H1 (cell line): ENCODE data around the gene RYK. TPM values are rescaled to one million over a fixed set of nuclear protein-coding genes. Genes with fewer than 3 reads are reported as not detected.

Experiments used
- CTBP2 ChIP-seq: IDR thresholded peaks from 2 replicates; pipeline ENCODE4 v1.7.0; 2011; ENCODE audit warnings: borderline replicate concordance, mild to moderate bottlenecking, moderate library complexity, mixed read lengths, low read length; ENCODE audit not compliant: insufficient read depth, insufficient read length
- EP300 ChIP-seq, 2 experiments: IDR thresholded peaks; 1 replicate in 1 of 2; 2 replicates in 1 of 2; pipeline ENCODE4 v1.6.1; 2011 to 2012; ENCODE audit warnings: low read depth in 2 of 2, low read length in 2 of 2, mild to moderate bottlenecking in 2 of 2, borderline replicate concordance in 1 of 2, inconsistent platforms in 1 of 2, moderate library complexity in 1 of 2
- SRF ChIP-seq: IDR thresholded peaks from 2 replicates; pipeline ENCODE4 v1.6.1; 2011; ENCODE audit warnings: mild to moderate bottlenecking, low read depth, low read length, moderate library complexity
- USF2 ChIP-seq: IDR thresholded peaks from 2 replicates; pipeline ENCODE4 v1.6.1; 2011; ENCODE audit warnings: low read length, improper control_type of control experiment
- polyA plus RNA-seq, 7 experiments: library from polyadenylated mRNA; depleted of rRNA in 3 of 7; stranded (reverse) in 5 of 7; unstranded in 2 of 7; fragments of >200 nt in 5 of 7; fragments of 200-250 nt in 2 of 7; gene quantifications; 1 replicate in 5 of 7; 2 replicates in 1 of 7; 4 replicates in 1 of 7; pipeline versions ENCODE4 v1.2.1 to v1.2.3, GENCODE V29; 2011 to 2013; ENCODE audit warnings: missing spikeins in 2 of 7, mixed read lengths in 2 of 7
- total RNA-seq: library from RNA; stranded (reverse); fragmentation: NEBNext Ultra II Directional; extraction: Animal tissue kit (Norgen Biotek cat#: 25700); gene quantifications from 2 replicates; pipeline ENCODE4 v1.2.1, GENCODE V29; 2021

Gene RYK
- total and polyA plus RNA-seq, 2 of the 8 experiments (the other 6 are each of a cell fraction or from before 2014, with no cell fraction given), result 30.5 to 63.8 TPM

GRCh38 chr3:134239538-134239937 lies 11.1 kb downstream of the RYK start (continued):
- TF ChIP-seq CTBP2 (no peak), SRF (no peak), EP300 (IDR thresholded peaks at IDR 0.05; ENCODE audit: borderline replicate concordance in 1 of 2, low read depth in 2 of 2, low read length in 2 of 2) (no peak), USF2 (no peak)
